WTC11 (cell line): ENCODE measurements around the gene KCNIP1. TPM values are rescaled to one million over a fixed set of nuclear protein-coding genes. Genes with fewer than 3 reads are reported as not detected.

Source experiments
- ATAC-seq: fragments of 200-7000 bp; cut with Tn5 transposase; 2 replicates; pipeline ENCODE4 v1.10.0; 2021; ENCODE audit warnings: mild to moderate bottlenecking, moderate library complexity
- CTCF ChIA-PET: fragments of 300-600 bp; sonication (Branson Sonifier 250); formaldehyde crosslinking; loops from one replicate; lab custom pipeline; 2021; ENCODE audit warnings: antibody characterized with exemption; lab: Charles Lee
- POLR2A ChIA-PET: fragments of 350-600 bp; sonication (Branson Sonifier 250); formaldehyde crosslinking; loops from one replicate; lab custom pipeline; 2021; ENCODE audit warnings: antibody characterized with exemption; lab: Charles Lee
- DNase-seq: peaks from one replicate; pipeline ENCODE4 v3.0.0; 2021; ENCODE audit warnings: low spot score
- H3K27ac Mint-ChIP-seq: 2 replicates; pipeline ENCODE4 v1.8.0; 2021; ENCODE audit warnings: mixed read lengths
- H3K27me3 Mint-ChIP-seq: 2 replicates; pipeline ENCODE4 v1.8.0; 2021; ENCODE audit warnings: low read depth, mild to moderate bottlenecking, moderate library complexity, mixed read lengths
- H3K36me3 Mint-ChIP-seq: 2 replicates; pipeline ENCODE4 v1.8.0; 2021; ENCODE audit warnings: mixed read lengths
- H3K4me1 Mint-ChIP-seq: 2 replicates; pipeline ENCODE4 v1.8.0; 2022; ENCODE audit warnings: mixed read lengths
- H3K4me3 Mint-ChIP-seq: 2 replicates; pipeline ENCODE4 v1.8.0; 2021; ENCODE audit warnings: mild to moderate bottlenecking, moderate library complexity, mixed read lengths
- H3K9me3 Mint-ChIP-seq: 2 replicates; pipeline ENCODE4 v1.8.0; 2021; ENCODE audit warnings: mixed read lengths
- FOXJ3 ChIP-seq: sonication (generic); formaldehyde crosslinking; IDR thresholded peaks from 2 replicates; pipeline ENCODE4 v1.9.0; 2021; ENCODE audit warnings: missing genetic modification reagents, mild to moderate bottlenecking, borderline replicate concordance
- JUN ChIP-seq: sonication (generic); formaldehyde crosslinking; IDR thresholded peaks from 2 replicates; pipeline ENCODE4 v1.8.0; 2023; ENCODE audit warnings: mild to moderate bottlenecking, missing genetic modification reagents
- NR3C1 ChIP-seq: sonication (generic); formaldehyde crosslinking; conservative IDR thresholded peaks from 2 replicates; pipeline ENCODE4 v1.8.1; 2023; ENCODE audit warnings: low read depth, mild to moderate bottlenecking, missing genetic modification reagents
- TP53 ChIP-seq: sonication (generic); formaldehyde crosslinking; IDR thresholded peaks from 2 replicates; pipeline ENCODE4 v1.8.1; 2023; ENCODE audit warnings: mild to moderate bottlenecking, missing genetic modification reagents
- ZNF121 ChIP-seq: sonication (generic); formaldehyde crosslinking; IDR thresholded peaks from 2 replicates; pipeline ENCODE4 v1.8.0; 2023; ENCODE audit warnings: missing genetic modification reagents
- ZNF423 ChIP-seq: fragments of 250-450 bp; sonication (Bioruptor Pico); IDR thresholded peaks from 2 replicates; pipeline ENCODE4 v2.1.2; 2022; ENCODE audit warnings: mild to moderate bottlenecking, moderate library complexity
- total RNA-seq: library from RNA; stranded (reverse); gene quantifications from 3 replicates; pipeline ENCODE4 v1.2.3, GENCODE V29; 2021
- TF ChIP-seq, protein P1 (sequence below): sonication (generic); formaldehyde crosslinking; IDR thresholded peaks from 2 replicates; pipeline ENCODE4 v1.8.1; 2022; ENCODE audit warnings: missing genetic modification reagents, borderline replicate concordance
- TF ChIP-seq, protein P2 (sequence below): sonication (generic); formaldehyde crosslinking; IDR thresholded peaks from 2 replicates; pipeline ENCODE4 v1.8.1; 2022; ENCODE audit warnings: mild to moderate bottlenecking, missing genetic modification reagents, moderate library complexity, borderline replicate concordance
- TF ChIP-seq, protein P3 (sequence below): fragments of 250-450 bp; sonication (Bioruptor Pico); IDR thresholded peaks from 2 replicates; pipeline ENCODE4 v1.9.0; 2021; ENCODE audit warnings: mild to moderate bottlenecking, borderline replicate concordance
- TF ChIP-seq, protein P4 (sequence below): fragments of 250-450 bp; sonication (Bioruptor Pico); conservative IDR thresholded peaks from 2 replicates; pipeline ENCODE4 v1.9.0; 2021; ENCODE audit warnings: mild to moderate bottlenecking
- TF ChIP-seq, protein P5 (sequence below): sonication (generic); formaldehyde crosslinking; IDR thresholded peaks from 2 replicates; pipeline ENCODE4 v1.8.1; 2023; ENCODE audit warnings: mild to moderate bottlenecking, missing genetic modification reagents, moderate library complexity

Gene KCNIP1
- total RNA-seq, 1 experiment from 2014 or later: 0.59 TPM

DNA sequence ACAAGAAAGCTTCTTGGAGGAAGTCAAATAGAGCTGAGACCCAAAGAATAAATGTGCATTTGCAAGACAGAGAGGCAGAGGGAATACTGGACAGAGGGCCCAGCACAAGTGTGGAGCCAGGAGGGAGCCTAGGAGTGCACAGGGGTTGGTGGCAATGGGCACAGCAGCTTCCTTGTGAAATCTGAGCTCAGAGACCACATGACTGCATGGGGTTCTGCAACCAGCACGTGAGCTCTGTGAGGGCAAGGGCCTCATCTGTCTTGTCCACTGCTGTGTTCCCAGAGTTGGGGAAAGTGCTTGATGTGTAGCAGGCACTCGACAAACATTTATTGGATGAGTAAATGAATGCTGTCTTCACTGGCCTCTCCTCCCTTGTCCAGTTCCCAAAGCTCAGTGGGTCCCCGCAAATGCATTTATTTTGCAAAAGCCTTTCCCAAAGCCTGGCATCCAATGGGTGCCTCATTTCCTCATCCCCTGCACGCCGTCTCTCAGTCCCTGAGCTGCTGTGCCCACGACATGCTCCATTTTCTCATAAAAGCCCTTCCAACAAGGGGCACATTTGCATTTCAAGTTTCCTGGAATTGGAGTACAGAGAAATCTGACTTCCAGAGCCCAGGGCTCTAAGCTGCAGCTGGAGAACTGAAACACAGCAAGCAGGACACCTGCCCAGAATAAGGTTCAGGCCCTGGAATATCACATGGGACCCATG is 58.5 kb downstream of the KCNIP1 start:
- H3K27ac Mint-ChIP-seq: no peak overlapping the region
- DNase-seq: no peak
- POLR2A ChIA-PET: no interaction called here

DNA sequence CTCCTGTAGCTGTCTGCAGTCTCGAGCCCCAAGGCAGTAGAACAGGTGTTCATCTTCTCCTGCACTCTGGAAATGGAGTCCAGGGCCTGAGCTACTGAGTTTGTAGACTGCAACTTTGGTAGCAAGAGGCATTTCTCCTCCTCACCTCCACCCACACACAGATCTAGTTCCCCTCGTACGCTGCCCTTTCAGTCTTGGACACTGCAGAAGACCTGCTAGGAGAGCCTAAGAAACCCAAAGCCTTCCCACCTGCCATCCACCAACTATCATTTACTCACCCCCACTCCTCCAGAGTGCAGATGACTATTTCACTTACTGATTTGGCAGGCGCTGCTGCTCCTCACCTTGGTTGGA is 59.0 kb downstream of the KCNIP1 start:
- Mint-ChIP-seq H3K27me3 (no peaks in the 10 kb centered on the region; the same call in none of the 2 replicates), H3K9me3 (no peaks in the 10 kb centered on the region), H3K4me3 (no peak overlapping the region), H3K36me3 (no peaks in the 10 kb centered on the region), H3K27ac (no peak overlapping the region), H3K4me1 (peaks cover 9% of the 10 kb centered on the region)
- ATAC-seq (no peak), DNase-seq (no peak)
- ChIA-PET POLR2A (no interaction called here), CTCF (interaction anchor here (1.0 kb wide), 1 partner anchor 69 kb away, joined by 8 read pairs; no protein-coding TSS in a partner anchor)
- TF ChIP-seq, protein P1, sequence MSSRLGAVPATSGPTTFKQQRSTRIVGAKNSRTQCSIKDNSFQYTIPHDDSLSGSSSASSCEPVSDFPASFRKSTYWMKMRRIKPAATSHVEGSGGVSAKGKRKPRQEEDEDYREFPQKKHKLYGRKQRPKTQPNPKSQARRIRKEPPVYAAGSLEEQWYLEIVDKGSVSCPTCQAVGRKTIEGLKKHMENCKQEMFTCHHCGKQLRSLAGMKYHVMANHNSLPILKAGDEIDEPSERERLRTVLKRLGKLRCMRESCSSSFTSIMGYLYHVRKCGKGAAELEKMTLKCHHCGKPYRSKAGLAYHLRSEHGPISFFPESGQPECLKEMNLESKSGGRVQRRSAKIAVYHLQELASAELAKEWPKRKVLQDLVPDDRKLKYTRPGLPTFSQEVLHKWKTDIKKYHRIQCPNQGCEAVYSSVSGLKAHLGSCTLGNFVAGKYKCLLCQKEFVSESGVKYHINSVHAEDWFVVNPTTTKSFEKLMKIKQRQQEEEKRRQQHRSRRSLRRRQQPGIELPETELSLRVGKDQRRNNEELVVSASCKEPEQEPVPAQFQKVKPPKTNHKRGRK (CRISPR knock-in tag): no peak
- no peak for TF ChIP-seq ZNF423 (CRISPR knock-in tag)
- TF ChIP-seq, protein P2, sequence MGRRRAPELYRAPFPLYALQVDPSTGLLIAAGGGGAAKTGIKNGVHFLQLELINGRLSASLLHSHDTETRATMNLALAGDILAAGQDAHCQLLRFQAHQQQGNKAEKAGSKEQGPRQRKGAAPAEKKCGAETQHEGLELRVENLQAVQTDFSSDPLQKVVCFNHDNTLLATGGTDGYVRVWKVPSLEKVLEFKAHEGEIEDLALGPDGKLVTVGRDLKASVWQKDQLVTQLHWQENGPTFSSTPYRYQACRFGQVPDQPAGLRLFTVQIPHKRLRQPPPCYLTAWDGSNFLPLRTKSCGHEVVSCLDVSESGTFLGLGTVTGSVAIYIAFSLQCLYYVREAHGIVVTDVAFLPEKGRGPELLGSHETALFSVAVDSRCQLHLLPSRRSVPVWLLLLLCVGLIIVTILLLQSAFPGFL (CRISPR knock-in tag): no peak
- TF ChIP-seq ZNF121 (CRISPR knock-in tag): no peak
- TF ChIP-seq JUN: no peak
- TF ChIP-seq, protein P3, sequence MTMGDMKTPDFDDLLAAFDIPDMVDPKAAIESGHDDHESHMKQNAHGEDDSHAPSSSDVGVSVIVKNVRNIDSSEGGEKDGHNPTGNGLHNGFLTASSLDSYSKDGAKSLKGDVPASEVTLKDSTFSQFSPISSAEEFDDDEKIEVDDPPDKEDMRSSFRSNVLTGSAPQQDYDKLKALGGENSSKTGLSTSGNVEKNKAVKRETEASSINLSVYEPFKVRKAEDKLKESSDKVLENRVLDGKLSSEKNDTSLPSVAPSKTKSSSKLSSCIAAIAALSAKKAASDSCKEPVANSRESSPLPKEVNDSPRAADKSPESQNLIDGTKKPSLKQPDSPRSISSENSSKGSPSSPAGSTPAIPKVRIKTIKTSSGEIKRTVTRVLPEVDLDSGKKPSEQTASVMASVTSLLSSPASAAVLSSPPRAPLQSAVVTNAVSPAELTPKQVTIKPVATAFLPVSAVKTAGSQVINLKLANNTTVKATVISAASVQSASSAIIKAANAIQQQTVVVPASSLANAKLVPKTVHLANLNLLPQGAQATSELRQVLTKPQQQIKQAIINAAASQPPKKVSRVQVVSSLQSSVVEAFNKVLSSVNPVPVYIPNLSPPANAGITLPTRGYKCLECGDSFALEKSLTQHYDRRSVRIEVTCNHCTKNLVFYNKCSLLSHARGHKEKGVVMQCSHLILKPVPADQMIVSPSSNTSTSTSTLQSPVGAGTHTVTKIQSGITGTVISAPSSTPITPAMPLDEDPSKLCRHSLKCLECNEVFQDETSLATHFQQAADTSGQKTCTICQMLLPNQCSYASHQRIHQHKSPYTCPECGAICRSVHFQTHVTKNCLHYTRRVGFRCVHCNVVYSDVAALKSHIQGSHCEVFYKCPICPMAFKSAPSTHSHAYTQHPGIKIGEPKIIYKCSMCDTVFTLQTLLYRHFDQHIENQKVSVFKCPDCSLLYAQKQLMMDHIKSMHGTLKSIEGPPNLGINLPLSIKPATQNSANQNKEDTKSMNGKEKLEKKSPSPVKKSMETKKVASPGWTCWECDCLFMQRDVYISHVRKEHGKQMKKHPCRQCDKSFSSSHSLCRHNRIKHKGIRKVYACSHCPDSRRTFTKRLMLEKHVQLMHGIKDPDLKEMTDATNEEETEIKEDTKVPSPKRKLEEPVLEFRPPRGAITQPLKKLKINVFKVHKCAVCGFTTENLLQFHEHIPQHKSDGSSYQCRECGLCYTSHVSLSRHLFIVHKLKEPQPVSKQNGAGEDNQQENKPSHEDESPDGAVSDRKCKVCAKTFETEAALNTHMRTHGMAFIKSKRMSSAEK (CRISPR knock-in tag): no peak
- TF ChIP-seq, protein P4, sequence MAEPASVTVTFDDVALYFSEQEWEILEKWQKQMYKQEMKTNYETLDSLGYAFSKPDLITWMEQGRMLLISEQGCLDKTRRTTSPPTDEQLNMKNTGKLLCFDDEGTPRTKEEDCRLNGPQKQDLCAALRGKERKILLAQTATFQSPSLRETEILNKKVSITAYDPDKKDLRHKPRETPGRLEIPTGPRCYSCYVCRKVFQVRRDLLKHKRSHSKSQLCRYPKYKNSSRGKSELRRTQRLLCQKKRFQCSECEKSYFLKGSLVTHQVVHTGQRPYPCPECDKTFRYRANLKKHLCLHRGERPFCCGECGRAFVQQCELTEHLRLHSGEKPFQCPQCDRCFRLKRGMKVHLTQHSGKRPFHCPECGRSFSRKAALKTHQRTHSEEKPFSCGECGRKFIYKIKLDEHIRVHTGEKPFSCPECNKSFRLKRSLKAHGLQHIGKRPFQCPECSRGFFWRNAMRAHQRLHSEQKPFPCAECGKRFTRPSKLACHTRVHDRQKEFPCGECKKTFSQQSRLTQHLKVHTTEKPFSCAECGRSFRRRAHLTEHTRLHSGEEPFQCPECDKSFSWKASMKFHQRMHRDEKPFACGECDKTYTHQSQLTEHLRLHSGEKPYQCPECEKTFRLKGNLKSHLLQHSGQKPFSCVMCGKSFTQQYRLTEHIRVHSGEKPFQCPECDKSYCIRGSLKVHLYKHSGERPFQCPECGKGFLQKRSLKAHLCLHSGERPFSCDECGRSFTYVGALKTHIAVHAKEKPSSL (CRISPR knock-in tag): no peak

More for the DNA sequence above, 58.5 kb downstream of the KCNIP1 start:
- Mint-ChIP-seq H3K4me3 (no peak overlapping the region), H3K4me1 (peaks cover 11% of the 10 kb centered on the region), H3K36me3 (no peaks in the 10 kb centered on the region), H3K27me3 (no peaks in the 10 kb centered on the region; the same call in none of the 2 replicates), H3K9me3 (no peaks in the 10 kb centered on the region)
- no peak for TF ChIP-seq TP53 (CRISPR knock-in tag)
- TF ChIP-seq FOXJ3 (CRISPR knock-in tag): no peak
- TF ChIP-seq, protein P5, sequence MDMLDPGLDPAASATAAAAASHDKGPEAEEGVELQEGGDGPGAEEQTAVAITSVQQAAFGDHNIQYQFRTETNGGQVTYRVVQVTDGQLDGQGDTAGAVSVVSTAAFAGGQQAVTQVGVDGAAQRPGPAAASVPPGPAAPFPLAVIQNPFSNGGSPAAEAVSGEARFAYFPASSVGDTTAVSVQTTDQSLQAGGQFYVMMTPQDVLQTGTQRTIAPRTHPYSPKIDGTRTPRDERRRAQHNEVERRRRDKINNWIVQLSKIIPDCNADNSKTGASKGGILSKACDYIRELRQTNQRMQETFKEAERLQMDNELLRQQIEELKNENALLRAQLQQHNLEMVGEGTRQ (CRISPR knock-in tag): peak; percentile 80
- no peak for TF ChIP-seq NR3C1 (CRISPR knock-in tag)
- peak; percentile 48 for ATAC-seq
- CTCF ChIA-PET: interaction anchor here (0.7 to 1.0 kb wide), 2 partner anchors 10 to 69 kb away, joined by 3 to 8 read pairs; no protein-coding TSS in a partner anchor
